ENCODE measurements around the gene SH2D3A. TPM values are rescaled to one million over a fixed set of nuclear protein-coding genes. Genes with fewer than 3 reads are reported as not detected.

The SH2D3A gene
- total RNA-seq, 1 experiment from 2014 or later, result not detected

DNA sequence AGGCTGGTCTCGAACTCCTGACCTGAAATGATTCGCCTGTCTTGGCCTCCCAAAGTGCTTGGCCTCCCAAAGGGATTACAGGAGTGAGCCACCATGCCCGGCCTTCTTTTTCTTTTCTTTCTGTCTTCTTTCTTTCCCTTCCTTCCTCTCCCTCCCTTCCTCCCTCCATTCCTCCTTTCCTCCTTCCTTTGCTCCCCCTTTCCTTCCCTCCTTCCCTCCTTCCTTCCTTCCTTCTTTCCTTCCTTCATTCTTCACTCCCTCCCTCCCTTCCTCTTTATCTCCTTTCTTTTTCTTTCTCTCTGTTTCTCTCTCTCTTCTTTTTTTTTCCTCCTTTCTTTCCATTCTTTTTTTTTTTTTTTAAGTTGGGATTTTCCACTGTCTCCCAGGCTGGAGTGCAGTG, 58.9 kb downstream of the SH2D3A start:
- DNase-seq (ENCODE audit: low read depth), result no peak

DNA sequence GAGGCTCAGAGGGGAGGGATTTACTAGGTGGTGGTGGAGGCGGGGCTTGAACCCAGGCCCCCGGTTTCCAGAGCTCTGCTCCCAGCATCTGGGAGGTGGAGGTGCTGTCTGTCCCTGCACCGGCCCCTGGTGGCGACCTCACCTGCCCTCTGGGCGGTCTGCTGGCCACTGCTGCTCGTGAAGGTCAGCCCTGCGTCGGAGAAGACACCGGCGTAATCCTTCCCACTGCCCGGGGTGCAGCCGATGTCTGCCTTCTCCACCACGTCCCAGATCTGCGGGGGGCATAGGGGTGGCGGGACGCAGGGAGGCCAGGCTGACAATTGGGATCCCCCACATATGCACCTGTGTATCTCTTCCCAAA, 59.6 kb downstream of the SH2D3A start:
- no peak for DNase-seq (ENCODE audit: low read depth)

DNA sequence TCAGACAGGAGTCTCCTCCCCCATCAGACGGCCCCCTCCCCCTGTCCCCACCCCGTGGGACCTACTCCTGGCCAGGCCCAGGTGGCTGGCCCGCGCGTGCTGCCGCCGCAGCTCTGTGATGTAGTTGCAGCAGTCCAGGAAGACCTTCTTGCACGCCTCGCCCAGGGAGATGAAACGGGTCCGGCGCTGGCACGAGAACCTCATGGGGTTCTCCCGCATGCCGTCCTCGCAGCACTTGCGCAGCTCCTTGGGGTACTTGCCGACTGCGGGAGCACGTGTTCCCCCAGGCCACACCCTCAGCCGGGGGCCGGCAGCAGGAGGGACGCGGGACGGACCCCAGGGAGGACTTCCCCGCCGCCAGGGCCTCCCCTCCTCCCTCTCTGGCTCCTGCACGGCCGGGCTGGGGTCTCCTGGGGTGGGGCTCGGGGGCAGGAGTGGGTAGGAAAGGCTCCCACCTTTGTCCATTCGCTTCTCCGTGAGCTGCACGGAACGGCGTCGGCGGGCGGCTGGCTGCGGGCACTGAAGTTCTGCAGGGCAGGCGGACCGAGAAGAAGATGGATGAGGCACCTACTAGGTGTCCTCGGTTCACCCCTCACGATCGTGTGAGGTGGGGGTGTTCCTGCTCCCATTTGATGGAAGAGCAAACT, 60.1 kb downstream of the SH2D3A start:
- no peak for DNase-seq (ENCODE audit: low read depth)

DNA sequence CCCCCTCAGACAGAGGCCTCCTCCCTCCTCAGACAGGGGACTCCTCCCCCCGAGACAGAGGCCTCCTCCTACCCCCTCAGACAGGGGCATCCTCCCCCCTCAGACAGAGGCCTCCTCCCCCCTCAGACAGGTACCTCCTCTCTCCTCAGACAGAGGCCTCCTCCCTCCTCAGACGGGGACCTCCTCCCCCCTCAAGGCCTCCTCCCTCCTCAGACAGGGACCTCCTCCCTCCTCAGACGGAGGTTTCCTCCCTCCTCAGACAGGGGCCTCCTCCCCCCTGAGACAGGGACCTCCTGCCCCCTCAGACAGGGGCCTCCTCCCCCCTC, 60.6 kb downstream of the SH2D3A start:
- no peak for DNase-seq (ENCODE audit: low read depth)

DNA sequence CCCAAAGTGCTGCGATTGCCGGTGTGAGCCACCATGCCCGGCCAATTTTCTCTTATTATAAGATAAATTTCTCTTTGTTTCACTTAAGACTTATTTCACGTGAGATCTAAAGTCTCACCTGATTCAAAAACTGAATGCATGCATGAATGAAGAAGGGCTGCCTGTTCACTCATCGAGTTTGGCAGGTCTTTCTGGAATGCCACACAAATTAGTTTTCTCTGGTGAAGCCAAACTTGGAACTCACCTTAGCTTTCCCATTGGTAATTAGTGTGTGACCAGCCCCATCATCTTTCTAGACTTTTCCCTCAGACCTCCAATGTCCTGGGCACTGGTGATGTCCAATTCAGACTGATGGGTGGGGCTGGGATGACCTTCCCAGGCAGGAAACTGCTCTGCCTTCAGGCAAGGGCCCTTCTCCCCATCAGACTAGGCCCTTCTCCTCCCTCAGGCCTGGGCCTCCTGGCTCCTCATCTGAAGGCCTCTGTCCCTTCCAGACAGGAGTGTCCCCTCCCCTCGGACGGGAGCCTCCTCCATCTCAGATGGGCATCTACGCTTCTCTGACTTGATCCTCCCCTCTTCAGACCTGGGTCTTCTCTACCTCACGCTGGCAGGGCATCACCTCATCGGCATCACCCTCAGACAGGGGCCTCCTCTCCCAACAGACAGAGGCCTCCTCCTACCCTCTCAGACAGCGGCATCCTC, 61.2 kb downstream of the SH2D3A start:
- DNase-seq (ENCODE audit: low read depth), result no peak

Other genes starting within 250 kb of the SH2D3A start
- 0.29 and 0.96 TPM in 2 replicates for gene TNFSF9, start 236.4 kb downstream of the SH2D3A start, total RNA-seq (2014; rRNA removed; shearing (Covaris generic))
- gene CD70, start 176.3 kb downstream of the SH2D3A start, total RNA-seq (2014; rRNA removed; shearing (Covaris generic)), result 0.39 and 1.2 TPM in 2 replicates
- not detected in 2 replicates for gene TNFSF14, start 97.3 kb downstream of the SH2D3A start, total RNA-seq (2014; rRNA removed; shearing (Covaris generic))
- 0.68 and 0.72 TPM in 2 replicates for gene C3, start 46.8 kb downstream of the SH2D3A start, total RNA-seq (2014; rRNA removed; shearing (Covaris generic))
- 39.8 and 55.9 TPM in 2 replicates for gene GPR108, start 29.9 kb downstream of the SH2D3A start, total RNA-seq (2014; rRNA removed; shearing (Covaris generic))
- 31.0 and 34.6 TPM in 2 replicates for gene TRIP10, start 27.8 kb downstream of the SH2D3A start, total RNA-seq (2014; rRNA removed; shearing (Covaris generic))
- gene VAV1, start 5.3 kb upstream of the SH2D3A start, total RNA-seq (2014; rRNA removed; shearing (Covaris generic)), result 0.12 TPM in 1 of 2 replicates, not detected in the other
- 6.6 and 7.2 TPM in 2 replicates for gene ADGRE1, start 120.1 kb upstream of the SH2D3A start, total RNA-seq (2014; rRNA removed; shearing (Covaris generic))